Skeletal muscle cell (primary cell): ENCODE measurements around the gene MUC5B.

Source experiments
- DNase-seq: peaks from one replicate; pipeline ENCODE4 v3.0.0-alpha.2; 2010; ENCODE audit warnings: low read depth
- H3K4me3 ChIP-seq: 2 replicates; pipeline ENCODE4 v1.5.1; 2011; ENCODE audit warnings: low read depth, mild to moderate bottlenecking, control low read depth, low read length, moderate library complexity

The MUC5B gene

GRCh38 chr11:1304380-1304779 lies 81.5 kb downstream of the MUC5B start:
- H3K4me3 ChIP-seq = no peak overlapping the region
- DNase-seq = no peak

GRCh38 chr11:1305063-1305495 lies 82.2 kb downstream of the MUC5B start:
- no peak for DNase-seq
- no peak overlapping the region for H3K4me3 ChIP-seq

GRCh38 chr11:1305501-1306056 lies 82.7 kb downstream of the MUC5B start:
- DNase-seq = no peak
- no peak overlapping the region for H3K4me3 ChIP-seq

GRCh38 chr11:1306186-1307162 lies 83.6 kb downstream of the MUC5B start:
- H3K4me3 ChIP-seq = no peak overlapping the region

GRCh38 chr11:1307163-1307870 lies 84.5 kb downstream of the MUC5B start:
- DNase-seq = no peak
- no peak overlapping the region for H3K4me3 ChIP-seq

More at GRCh38 chr11:1306186-1307162, 83.6 kb downstream of the MUC5B start:
- no peak for DNase-seq

- no peak for DNase-seq
- peak overlapping the region; percentile 78 for H3K4me3 ChIP-seq
Measured at GRCh38 chr11:1307998-1308742, 85.3 kb downstream of the MUC5B start.

GRCh38 chr11:1308743-1309497 lies 86.1 kb downstream of the MUC5B start:
- DNase-seq = no peak
- H3K4me3 ChIP-seq = peak overlapping the region; percentile 78

GRCh38 chr11:1309498-1310317 lies 86.8 kb downstream of the MUC5B start, which contains the start of gene TOLLIP:
Gene TOLLIP (minus strand): TSS chr11:1309632. CDS start chr11:1309498, 134 bp downstream.
- DNase-seq = peak; percentile 68
- H3K4me3 ChIP-seq = peak within 1 kb of the TSS; percentile 78

- peak overlapping the region; percentile 78 for H3K4me3 ChIP-seq
- DNase-seq = no peak
Measured at GRCh38 chr11:1310318-1310687, 87.4 kb downstream of the MUC5B start.

GRCh38 chr11:1310772-1311468 lies 88.1 kb downstream of the MUC5B start:
- H3K4me3 ChIP-seq = no peak overlapping the region
- DNase-seq = no peak
